Neural progenitor cell (in vitro differentiated cells): ENCODE measurements around the gene VPS37D.

Experiments used
- EZH2 ChIP-seq: fragments of 200-600 bp; sonication (generic); IDR thresholded peaks from 2 replicates; pipeline ENCODE4 v1.6.1; 2017; ENCODE audit warnings: antibody characterized with exemption, mild to moderate bottlenecking, moderate library complexity
- TF ChIP-seq, protein P1 (sequence below): fragments of 200-600 bp; sonication (generic); IDR thresholded peaks from 2 replicates; pipeline ENCODE4 v1.5.1; 2017; ENCODE audit warnings: antibody characterized with exemption, mild to moderate bottlenecking

GRCh38 chr7:73642834-73643233 lies 24.8 kb upstream of the VPS37D start:
- TF ChIP-seq EZH2 = no peak
- TF ChIP-seq, protein P1, sequence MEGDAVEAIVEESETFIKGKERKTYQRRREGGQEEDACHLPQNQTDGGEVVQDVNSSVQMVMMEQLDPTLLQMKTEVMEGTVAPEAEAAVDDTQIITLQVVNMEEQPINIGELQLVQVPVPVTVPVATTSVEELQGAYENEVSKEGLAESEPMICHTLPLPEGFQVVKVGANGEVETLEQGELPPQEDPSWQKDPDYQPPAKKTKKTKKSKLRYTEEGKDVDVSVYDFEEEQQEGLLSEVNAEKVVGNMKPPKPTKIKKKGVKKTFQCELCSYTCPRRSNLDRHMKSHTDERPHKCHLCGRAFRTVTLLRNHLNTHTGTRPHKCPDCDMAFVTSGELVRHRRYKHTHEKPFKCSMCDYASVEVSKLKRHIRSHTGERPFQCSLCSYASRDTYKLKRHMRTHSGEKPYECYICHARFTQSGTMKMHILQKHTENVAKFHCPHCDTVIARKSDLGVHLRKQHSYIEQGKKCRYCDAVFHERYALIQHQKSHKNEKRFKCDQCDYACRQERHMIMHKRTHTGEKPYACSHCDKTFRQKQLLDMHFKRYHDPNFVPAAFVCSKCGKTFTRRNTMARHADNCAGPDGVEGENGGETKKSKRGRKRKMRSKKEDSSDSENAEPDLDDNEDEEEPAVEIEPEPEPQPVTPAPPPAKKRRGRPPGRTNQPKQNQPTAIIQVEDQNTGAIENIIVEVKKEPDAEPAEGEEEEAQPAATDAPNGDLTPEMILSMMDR = no peak
